AG04450 (cell line): ENCODE data around the gene AZIN2. TPM values are rescaled to one million over a fixed set of nuclear protein-coding genes. Genes with fewer than 3 reads are reported as not detected.

ENCODE experiments used
- CTCF ChIA-PET: fragments of 300-600, 350-600 bp; formaldehyde crosslinking; extraction: SDS; loops from one replicate; lab custom pipeline; 2022; ENCODE audit warnings: antibody characterized with exemption, inconsistent platforms; lab: Charles Lee
- POLR2A ChIA-PET: fragments of 350-600 bp; formaldehyde crosslinking; extraction: SDS; loops from one replicate; lab custom pipeline; 2021; ENCODE audit warnings: antibody characterized with exemption, inconsistent platforms; lab: Yijun Ruan, JAX
- DNase-seq: peaks from one replicate; pipeline ENCODE4 v3.0.0-alpha.2; 2011; ENCODE audit warnings: low read depth, low spot score
- H3K27ac ChIP-seq: one replicate; pipeline ENCODE4 v1.5.1; 2012; ENCODE audit warnings: low read depth, low read length, control low read depth
- H3K27me3 ChIP-seq: one replicate; pipeline ENCODE4 v1.6.0; 2012; ENCODE audit warnings: low read length; ENCODE audit not compliant: control insufficient read depth, insufficient read depth
- H3K4me3 ChIP-seq: 2 replicates; pipeline ENCODE4 v1.5.1; 2011; ENCODE audit warnings: mild to moderate bottlenecking, low read depth, low read length, control low read depth
- H3K9me3 ChIP-seq: 2 replicates; pipeline ENCODE4 v1.5.1; 2012; ENCODE audit warnings: low read length; ENCODE audit not compliant: control insufficient read depth, insufficient read depth
- polyA plus RNA-seq: library from polyadenylated mRNA; depleted of rRNA; stranded (reverse); fragments of >200 nt; gene quantifications from 2 replicates; pipeline ENCODE4 v1.2.3, GENCODE V29; 2011
- TF ChIP-seq, protein P1 (sequence below): IDR thresholded peaks from 2 replicates; pipeline ENCODE4 v1.5.1; 2011; ENCODE audit warnings: low read depth, low read length, control low read depth, inconsistent platforms

AZIN2 gene
- polyA plus RNA-seq, 1 experiment = 7.0 TPM

DNA sequence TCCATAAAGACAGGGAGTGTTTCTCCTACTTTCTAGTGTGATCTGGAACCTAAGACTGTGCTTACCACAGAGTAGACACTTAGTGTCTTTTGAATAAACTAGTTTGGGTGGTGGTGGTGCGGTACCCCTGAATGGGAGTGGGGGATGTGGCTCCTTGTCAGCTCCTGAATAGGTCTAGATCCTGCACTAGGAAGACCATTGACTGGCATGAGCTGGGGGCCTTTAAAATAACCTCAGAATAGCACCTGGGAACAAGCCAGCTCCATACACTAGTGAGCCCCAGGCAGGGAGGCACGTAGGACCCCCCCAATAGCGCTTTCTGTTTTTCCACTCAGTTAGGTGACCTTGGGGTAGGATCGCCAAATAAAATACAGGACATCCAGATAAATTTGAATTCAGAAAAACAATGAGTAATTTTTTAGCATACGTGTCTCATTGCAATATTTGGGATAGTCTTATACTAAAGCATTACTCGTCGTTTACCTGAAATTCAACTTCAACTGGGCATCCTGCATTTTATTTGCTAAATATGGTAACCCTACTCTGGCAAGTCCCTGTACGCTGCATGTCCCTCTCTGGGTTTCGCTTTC is 45.6 kb downstream of the AZIN2 start:
- ChIA-PET CTCF (interaction anchor here (0.7 to 2.9 kb wide), 45 partner anchors 10 to 486 kb away, joined by 3 to 43 read pairs (median 5); partner anchors contain the start of genes AZIN2 and TRIM62), POLR2A (interaction anchor here (0.7 to 1.5 kb wide), 11 partner anchors 10 to 223 kb away, joined by 3 to 12 read pairs (median 3); partner anchors contain the start of genes AZIN2 and TRIM62)
- no peak for DNase-seq
- TF ChIP-seq, protein P1, sequence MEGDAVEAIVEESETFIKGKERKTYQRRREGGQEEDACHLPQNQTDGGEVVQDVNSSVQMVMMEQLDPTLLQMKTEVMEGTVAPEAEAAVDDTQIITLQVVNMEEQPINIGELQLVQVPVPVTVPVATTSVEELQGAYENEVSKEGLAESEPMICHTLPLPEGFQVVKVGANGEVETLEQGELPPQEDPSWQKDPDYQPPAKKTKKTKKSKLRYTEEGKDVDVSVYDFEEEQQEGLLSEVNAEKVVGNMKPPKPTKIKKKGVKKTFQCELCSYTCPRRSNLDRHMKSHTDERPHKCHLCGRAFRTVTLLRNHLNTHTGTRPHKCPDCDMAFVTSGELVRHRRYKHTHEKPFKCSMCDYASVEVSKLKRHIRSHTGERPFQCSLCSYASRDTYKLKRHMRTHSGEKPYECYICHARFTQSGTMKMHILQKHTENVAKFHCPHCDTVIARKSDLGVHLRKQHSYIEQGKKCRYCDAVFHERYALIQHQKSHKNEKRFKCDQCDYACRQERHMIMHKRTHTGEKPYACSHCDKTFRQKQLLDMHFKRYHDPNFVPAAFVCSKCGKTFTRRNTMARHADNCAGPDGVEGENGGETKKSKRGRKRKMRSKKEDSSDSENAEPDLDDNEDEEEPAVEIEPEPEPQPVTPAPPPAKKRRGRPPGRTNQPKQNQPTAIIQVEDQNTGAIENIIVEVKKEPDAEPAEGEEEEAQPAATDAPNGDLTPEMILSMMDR = no peak
- Histone ChIP-seq H3K27ac (peak overlapping the region; percentile 83), H3K9me3 (no peaks in the 10 kb centered on the region), H3K4me3 (peak overlapping the region; percentile 70), H3K27me3 (no peaks in the 10 kb centered on the region)

DNA sequence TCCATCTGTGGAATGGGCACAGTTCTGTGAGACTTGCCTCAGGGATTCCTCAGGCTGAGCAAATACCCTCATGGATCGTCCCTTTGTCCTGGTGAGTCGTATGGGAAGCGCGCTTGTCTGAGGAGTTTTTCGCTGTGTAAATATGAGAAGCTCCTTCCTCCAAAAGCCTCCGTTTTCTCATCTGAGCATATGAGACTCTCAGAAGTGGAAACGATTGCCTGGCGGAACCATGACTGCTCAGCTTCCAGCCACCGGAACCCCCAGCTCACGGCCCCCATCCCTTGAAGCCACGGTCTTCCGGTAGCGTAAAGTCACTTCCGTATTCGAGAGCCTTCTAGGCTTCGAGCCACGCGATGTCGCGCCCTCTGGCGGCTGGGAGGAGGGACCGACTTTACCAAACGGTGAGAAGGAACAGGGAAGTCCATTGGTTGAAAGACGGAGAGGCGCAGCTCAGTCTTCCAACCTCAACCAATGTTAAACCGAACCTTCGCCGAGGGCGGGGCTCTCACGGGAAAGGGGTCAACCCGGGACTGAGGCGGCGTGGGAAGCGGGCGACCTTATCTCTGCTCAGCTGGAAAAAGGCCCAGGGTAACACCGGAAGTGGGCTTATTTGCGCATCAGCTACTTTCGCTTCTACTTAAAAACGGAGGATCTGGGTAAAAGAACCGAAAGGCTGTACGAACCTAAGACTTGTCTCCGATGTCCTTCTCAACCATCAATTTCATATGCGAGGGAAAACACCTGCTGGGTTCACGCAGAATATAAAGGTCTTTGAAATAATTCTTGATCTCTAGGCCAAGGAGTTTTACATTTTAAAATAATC is 46.3 kb downstream of the AZIN2 start:
- TF ChIP-seq, protein P1 = peak; percentile 92
- POLR2A ChIA-PET = interaction anchor here (0.7 to 1.5 kb wide), 11 partner anchors 9 to 223 kb away, joined by 3 to 12 read pairs (median 4); partner anchors contain the start of genes AZIN2 and TRIM62
- peak; percentile 99 for DNase-seq
- CTCF ChIA-PET = interaction anchor here (0.7 to 2.9 kb wide), 45 partner anchors 11 to 486 kb away, joined by 3 to 43 read pairs (median 5); partner anchors contain the start of genes AZIN2 and TRIM62
- no peaks in the 10 kb centered on the region for H3K27me3 ChIP-seq
- H3K4me3 ChIP-seq = peak overlapping the region; percentile 70
- H3K27ac ChIP-seq = peak overlapping the region; percentile 83
- H3K9me3 ChIP-seq = no peaks in the 10 kb centered on the region

DNA sequence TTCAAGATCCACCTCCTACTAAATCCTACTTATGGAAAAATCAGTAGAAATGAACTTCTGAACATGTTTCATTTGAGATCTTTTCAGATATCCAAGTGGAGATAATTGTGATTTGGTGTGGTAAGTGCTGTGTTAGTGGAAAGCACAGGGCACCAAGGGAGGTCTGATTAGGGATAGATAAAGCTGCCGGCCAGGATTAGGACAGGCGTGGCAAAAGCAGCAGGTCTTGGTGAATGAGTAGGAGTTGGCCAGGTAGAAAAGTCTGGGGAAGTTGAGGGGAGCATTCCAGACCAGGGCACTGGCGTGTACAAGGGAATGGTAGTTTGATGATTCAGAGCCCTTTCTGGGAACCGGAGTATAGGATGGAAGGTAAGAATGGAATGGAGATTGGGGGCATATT is 47.8 kb downstream of the AZIN2 start:
- POLR2A ChIA-PET = no interaction called here
- no peaks in the 10 kb centered on the region for H3K27me3 ChIP-seq
- CTCF ChIA-PET = interaction anchor here (1.2 to 2.8 kb wide), 2 partner anchors 9 to 34 kb away, joined by 5 to 43 read pairs; no protein-coding TSS in a partner anchor

DNA sequence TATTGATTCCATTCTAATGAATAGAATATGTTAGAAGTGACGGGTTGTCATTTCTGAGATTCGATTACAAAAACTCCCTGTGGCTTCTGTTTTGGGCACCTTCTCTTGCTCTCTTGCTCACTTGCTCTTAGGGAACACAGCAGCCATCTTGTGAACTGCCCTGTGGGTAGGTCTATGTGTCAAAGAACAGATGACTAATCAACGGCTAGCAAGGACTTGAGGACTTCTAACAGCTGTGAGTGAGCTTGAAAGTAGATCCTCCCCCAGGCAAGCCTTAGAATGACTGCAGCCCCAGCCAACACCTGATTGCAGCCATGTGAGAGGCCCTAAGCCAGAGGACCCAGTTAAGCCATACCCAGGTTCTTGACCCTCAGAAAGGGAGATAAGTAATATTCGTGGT is 49.3 kb downstream of the AZIN2 start:
- TF ChIP-seq, protein P1 = no peak
- POLR2A ChIA-PET = interaction anchor here (1.0 kb wide), 1 partner anchor 33 kb away, joined by 4 read pairs; no protein-coding TSS in a partner anchor
- DNase-seq = no peak
- CTCF ChIA-PET = interaction anchor here (0.9 kb wide), 1 partner anchor 8 kb away, joined by 3 read pairs; no protein-coding TSS in a partner anchor
- no peaks in the 10 kb centered on the region for H3K9me3 ChIP-seq
- no peak overlapping the region for H3K27ac ChIP-seq
- no peak overlapping the region for H3K4me3 ChIP-seq
- H3K27me3 ChIP-seq = no peaks in the 10 kb centered on the region

More for the DNA sequence above, 47.8 kb downstream of the AZIN2 start:
- TF ChIP-seq, protein P1 = no peak
- H3K27ac ChIP-seq = no peak overlapping the region
- no peak for DNase-seq
- no peaks in the 10 kb centered on the region for H3K9me3 ChIP-seq
- no peak overlapping the region for H3K4me3 ChIP-seq
